HG02610 (cell line): Measurements from ENCODE around the gene NIPAL3.
"Not testable (repeated sequence)": the region's sequence is repeated elsewhere in the genome, so short reads cannot be mapped to it uniquely, and the experiment has no call there.

Experiments used
- ATAC-seq: cut with Tn5 transposase; IDR thresholded peaks from one replicate; pipeline ENCODE4 v1.9.1; 2021; ENCODE audit warnings: mild to moderate bottlenecking, moderate library complexity; ENCODE audit not compliant: unreplicated experiment

Gene NIPAL3

GRCh38 chr1:24455272-24455671 is 39.7 kb downstream of the NIPAL3 start:
- ATAC-seq, result no peak

- ATAC-seq, result no peak
Observed at GRCh38 chr1:24457866-24458265, 42.3 kb downstream of the NIPAL3 start.

DNA sequence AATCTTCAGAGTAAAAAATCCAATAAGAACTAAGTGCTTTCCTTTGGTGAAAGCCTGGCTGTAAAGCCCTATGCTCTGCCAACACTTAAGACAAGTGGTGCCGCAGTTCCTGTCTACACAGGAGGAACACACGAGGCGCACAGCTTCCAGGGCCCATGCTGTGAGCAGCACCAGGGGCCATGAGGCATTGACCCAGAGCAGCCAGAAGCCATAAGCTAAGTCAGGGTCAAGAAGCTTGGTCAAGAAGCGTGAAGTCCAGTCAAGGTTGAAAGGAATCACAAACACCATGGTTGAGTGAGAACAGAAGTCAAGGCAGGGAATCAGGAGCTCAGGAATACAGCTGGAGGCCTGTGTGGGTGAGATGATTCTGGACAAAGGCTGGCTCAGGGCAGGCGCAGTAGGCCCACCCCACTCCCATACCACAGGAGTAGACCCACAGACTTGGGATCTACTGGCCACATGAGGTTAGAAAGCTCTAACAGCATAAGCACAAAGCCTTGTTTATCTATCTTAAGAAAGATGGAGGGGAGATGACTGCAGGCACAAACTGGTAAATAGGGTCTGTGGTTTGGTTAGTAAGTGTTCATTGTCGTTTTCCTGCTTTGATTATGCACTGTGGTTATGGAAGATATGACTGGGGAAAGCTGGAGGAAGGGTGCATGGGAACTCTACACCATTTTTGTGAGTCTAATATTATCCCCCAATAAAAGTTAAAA is 44.1 kb downstream of the NIPAL3 start:
- no peak for ATAC-seq

GRCh38 chr1:24462128-24462527 is 46.5 kb downstream of the NIPAL3 start:
- not testable (repeated sequence) for ATAC-seq

DNA sequence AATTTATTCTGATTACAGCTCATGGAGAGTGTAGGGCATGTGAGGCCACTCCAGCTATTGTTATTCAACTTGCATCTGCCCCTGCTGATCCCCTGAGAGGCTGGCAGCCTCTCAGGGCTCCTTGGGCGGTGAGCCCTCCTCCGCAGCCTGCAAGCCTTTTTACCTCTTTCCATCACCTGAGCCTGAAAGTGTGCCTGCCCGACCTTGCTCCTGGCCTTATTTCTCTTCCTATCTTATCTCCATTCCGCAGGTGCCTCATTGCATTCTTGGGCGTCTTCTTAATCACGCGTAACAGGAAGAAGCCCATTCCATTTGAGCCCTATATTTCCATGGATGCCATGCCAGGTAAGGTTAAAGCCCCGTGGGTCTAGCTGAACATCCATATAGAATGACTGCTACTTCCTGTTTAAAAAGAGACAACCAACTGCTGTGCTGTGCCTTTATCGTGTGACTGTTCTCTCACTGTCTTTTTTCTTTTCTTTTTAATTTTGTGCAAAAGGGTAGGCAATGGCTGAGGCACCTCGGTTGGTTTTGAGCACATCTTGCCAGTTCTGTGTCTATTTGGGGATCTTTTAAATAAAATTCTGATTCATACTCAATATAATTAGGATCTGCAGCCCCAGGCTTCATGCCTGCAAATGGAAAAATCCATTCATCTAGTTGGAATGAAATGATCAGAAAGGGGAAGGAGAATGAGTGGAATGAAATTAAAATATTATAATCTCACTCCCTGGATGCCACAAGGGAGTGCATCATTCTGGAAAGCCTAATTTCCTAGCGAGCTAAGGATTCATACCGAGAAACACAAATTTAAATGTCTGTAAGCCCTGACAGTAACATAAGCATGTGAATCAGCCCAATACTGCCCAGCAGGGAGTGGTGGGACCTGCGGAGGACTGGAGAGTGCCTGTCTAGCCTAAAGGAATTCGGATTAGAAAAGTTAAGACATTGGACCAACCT is 48.5 kb downstream of the NIPAL3 start:
- ATAC-seq, result no peak

DNA sequence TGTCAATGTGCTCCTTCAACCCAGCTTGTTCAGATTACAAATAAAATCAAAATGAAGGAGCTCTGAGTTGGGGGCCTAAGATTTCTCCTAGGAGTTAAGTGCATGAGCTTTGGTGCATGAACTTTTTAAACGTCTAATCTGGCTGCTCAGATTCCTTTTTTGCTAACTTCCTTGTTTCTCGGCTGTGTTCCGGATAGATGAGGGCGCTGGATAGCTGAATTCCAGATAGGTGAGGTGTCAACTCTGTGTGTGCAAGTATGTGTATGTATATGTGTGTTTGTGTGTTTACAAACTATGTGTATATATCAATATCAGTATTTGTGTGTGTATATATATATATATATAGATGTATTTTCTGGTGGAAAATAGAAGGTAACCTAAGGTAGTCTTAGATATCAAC is 49.5 kb downstream of the NIPAL3 start:
- ATAC-seq, result no peak

GRCh38 chr1:24465638-24466037 is 50.0 kb downstream of the NIPAL3 start:
- ATAC-seq, result no peak

DNA sequence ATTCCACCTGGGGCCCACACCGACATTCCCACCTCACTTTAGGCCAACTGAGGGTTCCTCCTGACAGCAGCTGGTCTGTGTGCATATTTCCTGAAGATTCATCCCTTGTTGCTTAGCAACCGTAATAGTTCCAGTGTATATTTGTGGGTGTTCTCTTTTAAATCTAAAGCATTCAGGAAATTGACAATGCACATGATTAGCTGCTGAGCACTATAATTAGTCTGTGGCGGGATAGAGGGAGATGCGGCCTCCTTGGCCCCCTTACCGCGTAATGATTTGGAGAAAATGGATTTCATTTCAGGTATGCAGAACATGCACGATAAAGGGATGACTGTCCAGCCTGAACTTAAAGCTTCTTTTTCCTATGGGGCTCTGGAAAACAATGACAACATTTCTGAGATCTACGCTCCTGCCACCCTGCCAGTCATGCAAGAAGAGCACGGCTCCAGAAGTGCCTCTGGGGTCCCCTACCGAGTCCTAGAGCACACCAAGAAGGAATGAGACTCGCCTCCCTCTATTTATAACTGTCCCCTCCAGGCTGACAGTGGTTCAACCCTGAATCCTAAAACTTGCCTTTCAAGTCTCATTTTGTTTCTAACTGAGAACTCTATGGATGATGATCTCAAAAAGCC is 53.2 kb downstream of the NIPAL3 start:
- no peak for ATAC-seq

DNA sequence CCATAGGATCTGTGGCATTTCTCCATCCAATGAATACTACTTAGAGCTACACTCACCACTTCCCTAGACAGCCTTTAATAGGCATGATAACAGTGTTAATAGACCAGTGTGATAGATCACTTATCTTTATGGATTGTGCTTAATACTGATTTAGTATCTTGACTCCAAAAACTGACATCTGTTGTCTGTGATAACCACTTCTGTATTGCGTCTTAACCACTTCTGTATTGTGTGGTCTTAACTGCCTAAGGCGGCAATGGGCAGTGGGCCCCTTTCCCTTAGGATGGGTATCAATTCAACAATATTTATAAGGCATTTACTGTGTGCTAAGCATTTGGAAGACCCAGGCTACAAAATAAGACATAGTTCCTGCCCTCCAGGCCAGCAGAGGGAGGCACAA is 55.0 kb downstream of the NIPAL3 start:
- ATAC-seq, result no peak

GRCh38 chr1:24472527-24473251 is 57.1 kb downstream of the NIPAL3 start:
- ATAC-seq, result no peak

DNA sequence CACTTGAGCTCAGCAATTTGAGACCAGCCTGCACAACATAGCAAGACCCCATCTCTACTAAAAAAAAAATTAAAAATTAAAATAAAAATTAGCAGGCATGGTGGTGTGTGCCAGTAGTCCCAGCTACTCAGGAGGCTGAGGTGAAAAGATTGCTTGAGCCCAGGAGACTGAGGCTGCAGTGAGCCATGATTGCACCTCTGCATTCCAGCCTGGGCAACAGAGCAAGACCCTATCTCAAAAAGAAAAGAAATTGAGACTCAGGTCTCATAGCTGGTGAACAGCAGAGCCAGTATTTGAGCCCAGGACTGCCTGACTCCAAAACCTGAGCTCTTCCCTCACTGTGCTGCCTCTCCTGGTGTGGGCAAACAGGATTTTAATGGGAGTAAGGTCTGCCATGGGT is 58.6 kb downstream of the NIPAL3 start:
- no peak for ATAC-seq

DNA sequence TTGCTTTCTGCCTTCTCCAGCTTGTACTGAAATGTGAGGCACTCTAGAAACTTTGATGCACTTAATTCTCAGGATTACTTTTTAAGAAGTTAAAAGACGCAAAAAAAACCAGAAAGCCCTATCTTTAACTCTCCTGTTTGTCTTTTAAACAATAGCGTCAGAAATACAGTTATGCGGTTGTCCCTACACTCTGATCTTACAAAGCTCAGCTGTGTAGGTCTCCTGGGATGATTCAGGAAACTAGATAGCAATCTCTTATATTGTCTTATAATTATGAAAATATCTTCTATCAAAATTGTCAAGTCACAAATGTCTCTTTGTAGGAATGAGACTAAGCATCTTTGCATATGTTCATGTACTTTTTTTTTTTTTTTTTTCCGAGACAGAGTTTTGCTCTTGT is 60.1 kb downstream of the NIPAL3 start:
- no peak for ATAC-seq

DNA sequence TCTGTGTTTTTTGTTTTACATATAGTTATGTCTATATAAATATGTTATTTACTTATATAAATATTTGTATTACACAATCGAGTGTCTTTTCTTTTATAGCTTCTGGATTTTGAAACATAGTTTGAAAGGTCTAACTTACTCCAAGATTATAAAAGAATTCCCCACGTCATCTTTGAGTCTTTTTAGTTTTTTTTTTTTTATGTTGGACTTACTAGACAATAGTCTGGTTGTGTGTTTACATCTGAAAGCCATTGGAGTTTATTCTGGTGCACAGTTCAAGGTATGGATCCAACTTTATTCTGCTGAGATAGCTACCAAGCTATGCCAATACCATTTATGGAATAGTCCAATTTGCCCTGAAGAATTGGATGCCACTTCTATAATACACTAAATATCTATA is 61.0 kb downstream of the NIPAL3 start:
- no peak for ATAC-seq

- no peak for ATAC-seq
Observed at GRCh38 chr1:24477309-24477708, 61.7 kb downstream of the NIPAL3 start.

GRCh38 chr1:24481101-24481500 is 65.5 kb downstream of the NIPAL3 start:
- peak; percentile 63 for ATAC-seq

GRCh38 chr1:24481843-24482610 is 66.4 kb downstream of the NIPAL3 start:
- no peak for ATAC-seq

- no peak for ATAC-seq
Observed at GRCh38 chr1:24483441-24483840, 67.8 kb downstream of the NIPAL3 start.

- no peak for ATAC-seq
Observed at GRCh38 chr1:24484199-24484598, 68.6 kb downstream of the NIPAL3 start.

DNA sequence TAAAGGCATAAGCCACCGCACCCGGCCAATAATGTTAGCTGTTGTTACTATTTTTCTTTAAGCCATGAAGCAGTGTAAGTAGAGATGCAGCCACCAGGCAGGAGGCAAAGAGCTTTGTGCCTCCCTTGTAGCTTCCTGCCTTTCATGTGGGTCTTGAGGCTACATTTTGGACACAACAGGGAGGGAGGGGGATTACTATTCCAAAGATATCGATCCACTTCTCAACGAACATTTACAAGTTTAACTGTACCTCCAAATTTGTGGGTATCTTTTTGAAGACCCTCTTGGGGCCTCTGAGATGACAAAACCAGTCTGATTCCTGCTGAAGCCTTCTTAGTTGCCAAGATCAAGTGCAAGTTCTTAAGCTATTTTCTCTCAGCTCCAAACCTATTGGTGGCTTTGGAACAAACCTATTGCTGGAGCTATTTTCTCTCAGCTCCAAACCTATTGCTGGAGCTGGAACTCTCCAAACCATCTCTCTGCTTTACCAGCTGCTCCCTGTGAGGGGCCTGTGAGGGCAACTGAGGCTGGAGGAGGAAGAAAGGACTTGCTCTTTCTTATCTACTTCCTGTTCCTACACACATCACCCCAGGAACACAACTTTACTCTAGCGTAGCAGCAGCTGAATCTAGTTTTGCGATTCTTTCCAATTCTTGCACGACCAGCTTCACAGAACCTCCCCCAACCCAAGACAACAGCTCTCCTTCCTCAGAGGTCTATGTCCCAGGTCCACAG is 70.9 kb downstream of the NIPAL3 start:
- ATAC-seq, result no peak

DNA sequence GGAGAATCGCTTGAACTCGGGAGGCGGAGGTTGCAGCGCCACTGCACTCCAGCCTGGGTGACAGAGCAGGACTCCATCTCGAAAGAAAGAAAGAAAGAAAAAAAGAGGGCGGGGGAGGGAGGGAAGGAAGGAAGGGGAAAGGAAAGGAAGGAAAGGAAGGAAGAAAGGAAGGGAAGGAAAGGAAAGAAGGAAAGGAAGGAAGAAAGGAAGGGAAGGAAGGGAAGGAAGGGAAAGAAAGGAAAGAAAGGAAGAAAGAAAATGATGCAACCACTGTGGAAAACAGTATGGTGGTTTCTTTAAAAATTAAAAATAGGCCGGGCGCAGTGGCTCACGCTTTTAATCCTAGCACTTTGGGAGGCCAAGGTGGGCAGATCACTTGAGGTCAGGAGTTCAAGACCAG is 71.9 kb downstream of the NIPAL3 start:
- no peak for ATAC-seq
